Activated CD4-positive, alpha-beta T cell treated with anti-CD3 and anti-CD28 coated beads, Interleukin-2, amount 50 U/mL, for 4 hours (primary cell): ENCODE measurements around the gene S100PBP.

Experiments used
- DNase-seq, 2 experiments: peaks; one replicate each; pipeline ENCODE4 v3.0.0-alpha.2; 2020

S100PBP gene

DNA sequence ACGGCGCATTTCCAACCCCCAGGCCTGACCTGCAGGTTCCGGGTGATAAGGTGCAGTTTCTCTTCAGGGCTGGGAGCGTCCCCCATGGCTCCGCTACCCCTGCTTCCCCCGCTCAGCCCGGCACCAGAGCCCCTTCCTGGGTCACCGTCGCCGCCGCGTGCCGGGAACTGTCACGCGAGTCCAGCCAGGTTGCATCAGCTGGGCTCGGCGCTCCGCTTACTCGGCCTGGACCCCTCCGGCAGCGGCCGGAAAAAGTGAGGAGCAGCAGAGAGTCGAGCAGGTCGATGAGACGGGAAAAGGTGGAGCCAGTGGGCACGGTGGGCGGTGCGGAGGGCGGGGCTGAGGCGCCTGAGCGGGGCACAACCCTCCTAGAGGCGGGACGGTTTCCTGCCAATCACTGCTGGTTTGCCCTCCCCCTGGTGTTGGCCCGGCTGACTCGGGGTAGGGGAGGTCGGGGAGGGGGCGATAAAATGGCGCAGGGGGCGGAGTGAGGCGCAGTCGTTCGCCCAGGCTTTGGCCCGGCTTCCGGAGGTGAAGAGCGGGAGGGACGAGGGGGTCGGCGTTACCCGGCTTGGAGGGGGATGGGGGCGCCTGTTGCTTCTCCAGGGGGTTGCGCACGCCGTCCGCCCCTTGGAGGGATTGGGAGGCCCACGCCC, at the start of gene S100PBP, which contains the start of gene YARS1:
S100PBP (plus strand) TSS at position 495 of the 656 bp plus-strand sequence. CDS start 8,447 bp downstream, outside the sequence.
YARS1 (minus strand) TSS at position 200 of the 656 bp plus-strand sequence; CDS start at position 86, 114 bp downstream.
- peak; percentile 100 for DNase-seq

DNA sequence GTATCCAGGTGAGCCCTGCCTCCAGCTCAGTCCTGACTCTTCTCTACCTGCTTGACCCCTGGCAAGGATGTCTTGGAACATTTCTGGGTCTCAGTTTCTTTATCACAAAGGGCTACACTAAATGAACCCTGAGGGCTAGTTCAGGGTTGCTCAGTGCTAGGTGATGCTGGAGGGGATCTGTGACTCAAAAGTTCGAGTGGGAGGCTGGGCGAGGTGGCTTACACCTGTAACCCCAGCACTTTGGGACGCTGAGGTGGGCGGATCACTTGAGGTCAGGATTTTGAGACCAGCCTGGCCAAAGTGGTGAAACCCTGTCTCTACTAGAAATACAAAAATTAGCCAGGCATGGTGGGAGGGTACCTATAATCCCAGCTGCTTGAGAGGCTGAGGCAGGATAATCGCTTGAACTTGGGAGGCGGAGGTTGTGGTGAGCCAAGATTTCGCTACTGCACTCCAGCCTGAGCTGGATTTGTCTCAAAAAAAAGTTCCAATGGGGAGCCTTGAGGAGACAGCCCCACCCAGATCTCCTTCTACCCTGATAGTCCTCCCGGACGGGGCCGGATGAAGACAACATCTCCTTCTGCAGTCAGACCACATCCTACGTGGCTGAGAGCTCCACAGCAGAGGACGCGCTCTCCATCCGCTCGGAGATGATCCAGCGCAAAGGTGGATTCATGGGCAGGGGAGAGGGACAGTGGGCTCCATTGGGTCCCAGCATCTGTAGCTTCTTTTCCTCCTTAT, 49.2 kb upstream of the S100PBP start:
- DNase-seq, result no peak

DNA sequence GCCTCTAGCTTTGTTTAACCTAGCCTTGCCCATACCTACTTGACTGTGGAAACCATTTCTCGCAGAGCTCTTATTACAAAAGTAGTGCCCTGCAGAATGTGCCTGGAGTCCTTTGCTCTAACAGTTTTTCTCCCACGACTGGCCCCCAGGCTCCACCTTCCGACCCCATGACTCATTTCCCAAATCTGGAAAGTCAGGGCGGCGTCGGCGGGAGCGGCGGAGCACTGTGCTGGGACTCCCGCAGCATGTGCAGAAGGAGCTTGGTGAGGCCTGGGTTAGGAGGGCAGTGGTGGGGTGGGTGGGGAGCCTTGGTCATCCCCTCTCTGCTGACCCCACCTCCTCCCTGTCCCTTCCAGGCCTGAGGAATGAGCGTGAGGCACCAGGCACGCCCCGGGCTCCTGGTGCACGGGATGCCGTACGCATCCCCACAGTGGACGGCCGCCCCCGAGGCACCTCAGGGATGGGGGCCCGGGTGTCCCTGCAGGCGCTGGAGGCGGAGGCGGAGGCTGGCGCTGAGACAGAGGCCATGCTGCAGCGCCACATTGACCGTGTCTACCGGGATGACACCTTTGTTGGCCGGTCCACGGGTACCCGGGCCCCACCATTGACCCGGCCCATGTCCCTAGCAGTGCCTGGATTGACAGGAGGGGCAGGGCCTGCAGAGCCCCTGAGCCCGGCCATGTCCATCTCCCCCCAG, 47.8 kb upstream of the S100PBP start:
- DNase-seq, result no peak

DNA sequence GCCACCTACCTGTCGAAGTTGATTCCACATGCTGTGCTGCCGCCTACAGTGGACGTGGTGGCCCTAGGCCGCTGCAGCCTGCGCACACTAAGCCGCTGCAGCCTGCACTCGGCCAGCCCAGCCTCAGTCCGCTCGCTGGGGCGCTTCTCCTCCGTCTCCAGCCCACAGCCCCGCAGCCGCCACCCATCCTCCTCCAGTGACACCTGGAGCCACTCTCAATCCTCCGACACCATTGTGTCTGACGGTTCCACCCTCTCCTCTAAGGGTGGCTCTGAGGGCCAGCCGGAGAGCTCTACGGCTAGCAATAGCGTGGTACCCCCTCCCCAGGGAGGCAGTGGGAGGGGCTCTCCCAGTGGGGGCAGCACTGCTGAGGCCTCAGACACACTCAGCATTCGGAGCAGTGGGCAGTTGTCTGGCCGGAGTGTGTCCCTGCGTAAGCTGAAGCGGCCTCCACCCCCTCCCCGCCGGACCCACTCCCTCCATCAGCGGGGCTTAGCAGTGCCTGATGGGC, 47.2 kb upstream of the S100PBP start:
- no peak for DNase-seq

DNA sequence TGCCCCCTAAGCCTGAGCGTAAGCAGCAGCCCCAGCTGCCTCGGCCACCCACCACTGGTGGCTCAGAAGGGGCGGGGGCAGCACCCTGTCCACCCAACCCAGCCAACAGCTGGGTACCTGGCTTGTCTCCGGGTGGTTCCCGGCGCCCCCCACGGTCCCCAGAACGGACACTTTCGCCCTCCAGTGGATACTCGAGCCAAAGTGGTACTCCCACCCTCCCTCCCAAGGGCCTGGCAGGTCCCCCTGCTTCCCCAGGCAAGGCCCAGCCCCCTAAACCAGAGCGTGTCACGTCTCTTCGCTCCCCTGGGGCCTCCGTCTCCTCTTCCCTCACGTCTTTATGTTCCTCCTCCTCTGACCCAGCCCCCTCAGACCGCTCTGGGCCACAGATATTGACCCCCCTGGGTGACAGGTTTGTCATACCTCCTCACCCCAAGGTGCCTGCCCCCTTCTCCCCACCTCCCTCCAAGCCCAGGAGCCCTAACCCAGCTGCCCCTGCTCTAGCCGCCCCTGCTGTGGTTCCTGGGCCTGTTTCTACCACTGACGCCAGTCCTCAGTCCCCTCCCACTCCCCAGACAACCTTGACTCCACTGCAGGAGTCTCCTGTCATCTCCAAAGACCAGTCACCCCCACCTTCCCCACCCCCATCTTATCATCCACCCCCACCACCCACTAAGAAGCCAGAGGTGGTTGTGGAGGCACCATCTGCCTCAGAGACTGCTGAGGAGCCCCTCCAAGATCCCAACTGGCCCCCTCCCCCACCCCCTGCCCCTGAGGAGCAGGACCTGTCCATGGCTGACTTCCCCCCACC, 46.5 kb upstream of the S100PBP start:
- no peak for DNase-seq

DNA sequence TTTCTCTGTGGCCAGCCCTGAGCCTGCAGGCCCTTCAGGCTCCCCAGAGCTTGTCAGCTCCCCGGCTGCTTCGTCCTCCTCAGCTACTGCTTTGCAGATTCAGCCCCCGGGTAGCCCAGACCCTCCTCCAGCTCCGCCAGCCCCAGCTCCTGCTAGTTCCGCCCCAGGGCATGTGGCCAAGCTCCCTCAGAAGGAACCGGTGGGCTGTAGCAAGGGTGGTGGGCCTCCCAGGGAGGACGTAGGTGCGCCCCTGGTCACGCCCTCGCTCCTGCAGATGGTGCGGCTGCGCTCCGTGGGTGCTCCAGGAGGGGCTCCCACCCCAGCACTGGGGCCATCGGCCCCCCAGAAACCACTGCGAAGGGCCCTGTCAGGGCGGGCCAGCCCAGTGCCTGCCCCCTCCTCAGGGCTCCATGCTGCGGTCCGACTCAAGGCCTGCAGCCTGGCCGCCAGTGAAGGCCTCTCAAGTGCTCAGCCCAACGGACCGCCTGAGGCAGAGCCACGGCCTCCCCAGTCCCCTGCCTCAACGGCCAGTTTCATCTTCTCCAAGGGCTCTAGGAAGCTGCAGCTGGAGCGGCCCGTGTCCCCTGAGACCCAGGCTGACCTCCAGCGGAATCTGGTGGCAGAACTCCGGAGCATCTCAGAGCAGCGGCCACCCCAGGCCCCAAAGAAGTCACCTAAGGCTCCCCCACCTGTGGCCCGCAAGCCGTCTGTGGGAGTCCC, 45.7 kb upstream of the S100PBP start:
- no peak for DNase-seq

DNA sequence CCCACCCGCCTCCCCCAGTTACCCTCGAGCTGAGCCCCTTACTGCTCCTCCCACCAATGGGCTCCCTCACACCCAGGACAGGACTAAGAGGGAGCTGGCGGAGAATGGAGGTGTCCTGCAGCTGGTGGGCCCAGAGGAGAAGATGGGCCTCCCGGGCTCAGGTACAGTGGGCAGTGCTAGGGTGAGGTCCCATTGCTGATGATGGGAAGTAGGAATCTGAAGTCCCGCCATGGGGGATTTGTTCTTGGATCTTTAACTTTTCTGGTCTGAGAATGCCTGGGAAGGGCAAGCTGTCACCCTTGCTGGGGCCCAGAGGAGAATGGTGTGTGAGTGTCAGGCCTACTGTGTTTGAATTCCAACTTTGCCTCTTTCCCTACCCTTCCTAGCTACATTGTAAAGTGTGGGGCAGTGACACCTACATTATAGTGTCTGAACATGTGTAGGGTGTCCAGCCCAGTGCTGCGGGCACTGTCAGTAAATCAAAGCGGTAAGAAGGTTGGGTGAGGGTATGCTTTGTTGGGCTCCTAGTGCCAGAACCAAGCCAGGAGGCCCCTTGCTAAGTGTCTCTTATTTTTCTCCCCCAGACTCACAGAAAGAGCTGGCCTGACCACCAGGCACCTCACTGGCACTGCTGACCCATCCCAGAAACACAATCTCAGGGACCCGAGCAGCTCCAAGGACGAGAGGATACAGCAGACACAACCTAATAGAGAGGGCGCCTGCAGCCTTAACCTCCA, 45.0 kb upstream of the S100PBP start:
- DNase-seq, result no peak

DNA sequence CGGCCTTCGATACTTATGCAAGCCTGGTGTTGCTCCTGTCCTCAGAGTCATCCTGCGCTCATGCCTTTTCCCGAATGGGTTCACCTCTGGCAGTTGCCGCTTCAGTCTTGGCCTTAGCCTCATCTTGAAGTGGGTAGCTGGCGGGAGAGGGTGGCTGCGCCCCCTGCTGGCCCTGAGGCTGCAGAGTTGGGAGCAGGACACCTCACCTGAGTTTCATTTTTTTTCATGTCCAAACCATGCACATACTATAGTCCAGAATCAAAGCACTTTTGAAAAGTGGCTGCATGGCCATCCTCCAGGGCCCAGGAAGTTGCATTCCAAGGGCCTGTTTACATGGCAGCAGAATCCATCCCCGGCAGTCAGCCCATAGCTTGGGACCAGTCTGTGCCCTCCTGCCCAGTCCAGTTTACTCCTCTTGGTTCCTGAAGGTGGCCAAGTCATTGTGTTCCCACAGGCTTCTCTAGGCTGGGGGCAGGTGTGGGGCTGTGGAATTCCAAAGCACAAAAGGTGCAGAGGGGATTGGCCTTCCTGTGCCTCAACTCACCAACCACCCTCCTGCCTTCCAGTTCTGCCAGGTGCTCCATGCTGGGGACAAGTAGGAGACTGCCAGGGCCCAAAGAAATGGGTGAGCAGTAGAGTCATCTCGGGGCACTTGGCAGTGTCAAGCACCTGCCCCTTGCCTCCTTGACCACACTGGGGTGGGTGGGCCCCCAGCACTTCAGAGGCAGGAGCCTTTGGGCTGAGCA, 44.3 kb upstream of the S100PBP start:
- DNase-seq, result peak; percentile 63 to 67

DNA sequence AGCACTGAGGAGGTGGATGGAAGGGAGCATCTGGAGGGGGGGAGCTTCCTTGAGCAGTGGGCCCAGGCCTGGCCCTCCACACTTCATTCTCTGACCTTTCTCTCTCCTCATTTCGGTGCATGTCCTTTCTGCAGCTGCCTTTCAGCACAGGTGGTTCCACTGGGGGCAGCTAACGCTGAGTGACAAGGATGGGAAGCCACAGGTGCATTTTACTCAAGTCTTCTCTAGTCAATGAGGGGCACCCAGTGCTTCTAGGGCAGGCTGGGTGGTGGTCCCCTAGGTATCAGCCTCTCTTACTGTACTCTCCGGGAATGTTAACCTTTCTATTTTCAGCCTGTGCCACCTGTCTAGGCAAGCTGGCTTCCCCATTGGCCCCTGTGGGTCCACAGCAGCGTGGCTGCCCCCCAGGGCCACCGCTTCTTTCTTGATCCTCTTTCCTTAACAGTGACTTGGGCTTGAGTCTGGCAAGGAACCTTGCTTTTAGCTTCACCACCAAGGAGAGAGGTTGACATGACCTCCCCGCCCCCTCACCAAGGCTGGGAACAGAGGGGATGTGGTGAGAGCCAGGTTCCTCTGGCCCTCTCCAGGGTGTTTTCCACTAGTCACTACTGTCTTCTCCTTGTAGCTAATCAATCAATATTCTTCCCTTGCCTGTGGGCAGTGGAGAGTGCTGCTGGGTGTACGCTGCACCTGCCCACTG, 43.5 kb upstream of the S100PBP start:
- no peak for DNase-seq

DNA sequence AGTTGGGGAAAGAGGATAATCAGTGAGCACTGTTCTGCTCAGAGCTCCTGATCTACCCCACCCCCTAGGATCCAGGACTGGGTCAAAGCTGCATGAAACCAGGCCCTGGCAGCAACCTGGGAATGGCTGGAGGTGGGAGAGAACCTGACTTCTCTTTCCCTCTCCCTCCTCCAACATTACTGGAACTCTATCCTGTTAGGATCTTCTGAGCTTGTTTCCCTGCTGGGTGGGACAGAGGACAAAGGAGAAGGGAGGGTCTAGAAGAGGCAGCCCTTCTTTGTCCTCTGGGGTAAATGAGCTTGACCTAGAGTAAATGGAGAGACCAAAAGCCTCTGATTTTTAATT, 43.0 kb upstream of the S100PBP start:
- no peak for DNase-seq

DNA sequence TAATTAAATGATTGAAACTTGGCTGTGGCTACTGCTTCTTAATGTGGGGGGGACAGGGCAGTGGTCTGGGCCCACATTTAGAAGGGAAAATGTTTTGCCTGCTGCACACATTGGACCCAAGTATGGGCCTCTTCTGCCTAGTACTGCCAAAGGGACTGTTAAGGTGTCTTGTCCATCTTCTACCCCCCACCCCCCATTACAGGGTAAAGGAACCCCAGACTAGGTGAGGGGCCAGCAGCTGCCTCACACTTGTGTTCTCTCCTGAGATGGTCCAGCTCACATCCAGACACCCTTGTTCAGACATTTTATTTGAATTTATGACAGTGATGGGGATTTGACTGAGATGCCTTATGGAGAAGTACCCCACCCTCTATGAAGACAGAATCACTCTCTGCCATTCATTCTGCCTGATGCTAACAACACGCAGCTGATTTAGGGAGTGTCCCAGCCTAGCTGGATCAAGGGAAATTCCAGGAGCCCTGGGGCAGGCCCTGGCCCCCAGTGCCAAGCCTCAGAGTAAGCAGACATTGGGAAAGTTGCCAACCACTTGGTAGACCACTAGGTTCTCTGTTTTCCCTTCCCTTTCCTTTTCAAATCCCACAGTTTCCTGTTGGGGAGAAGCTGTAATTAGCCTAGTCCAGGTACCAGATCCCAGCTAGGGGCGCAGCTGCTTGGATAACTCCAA, 42.4 kb upstream of the S100PBP start:
- no peak for DNase-seq

DNA sequence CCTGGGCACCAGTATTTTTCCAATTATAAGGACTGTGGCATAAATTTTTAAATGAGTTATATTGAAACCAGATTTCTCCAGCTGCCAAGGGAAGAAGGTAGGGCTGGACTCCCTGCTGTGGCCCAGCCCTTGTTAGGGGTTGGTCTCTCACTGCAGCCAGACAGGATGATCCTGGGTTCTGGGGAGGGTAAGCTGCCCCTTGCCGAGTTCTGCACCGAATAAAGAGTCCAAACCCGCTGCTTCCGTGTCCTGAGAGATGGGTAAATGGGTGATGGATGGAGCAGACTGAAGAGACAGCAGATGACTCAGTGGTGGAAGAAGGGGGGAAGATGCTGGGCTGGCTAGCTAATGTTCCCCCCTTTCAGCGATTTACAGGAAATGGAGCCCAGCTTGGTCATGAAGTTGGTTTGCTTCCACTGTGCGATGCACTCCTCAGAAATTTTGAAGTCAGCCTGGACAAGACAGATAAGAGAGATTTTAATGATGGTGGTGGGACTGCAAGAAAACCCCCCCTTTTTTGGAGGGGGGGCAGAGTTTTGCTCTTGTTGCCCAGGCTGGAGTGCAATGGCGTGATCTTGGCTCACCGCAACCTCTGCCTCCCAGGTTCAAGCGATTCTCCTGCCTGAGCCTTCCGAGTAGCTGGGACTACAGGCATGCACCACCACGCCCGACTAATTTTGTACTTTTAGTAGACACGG, 41.7 kb upstream of the S100PBP start:
- DNase-seq, result no peak

DNA sequence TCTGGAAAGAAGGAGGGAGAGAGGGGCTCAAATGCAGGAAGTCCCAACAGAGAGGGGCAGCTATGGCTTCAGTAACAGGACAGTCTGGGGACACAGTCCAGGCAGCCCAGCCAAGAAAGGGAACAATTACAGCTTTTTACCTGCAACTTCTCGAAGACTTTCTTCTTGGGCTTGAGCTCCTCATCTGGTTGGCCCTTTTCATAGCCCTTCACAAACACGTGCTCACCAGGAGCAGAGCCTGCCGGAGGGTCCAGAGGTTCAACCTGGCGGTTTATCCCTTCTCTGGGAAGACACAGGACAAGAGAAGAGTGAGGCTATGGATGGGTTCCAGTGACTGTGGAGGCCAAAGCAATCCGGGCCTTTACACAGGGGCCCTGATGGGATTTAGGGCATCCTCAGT, 38.2 kb upstream of the S100PBP start:
- no peak for DNase-seq

DNA sequence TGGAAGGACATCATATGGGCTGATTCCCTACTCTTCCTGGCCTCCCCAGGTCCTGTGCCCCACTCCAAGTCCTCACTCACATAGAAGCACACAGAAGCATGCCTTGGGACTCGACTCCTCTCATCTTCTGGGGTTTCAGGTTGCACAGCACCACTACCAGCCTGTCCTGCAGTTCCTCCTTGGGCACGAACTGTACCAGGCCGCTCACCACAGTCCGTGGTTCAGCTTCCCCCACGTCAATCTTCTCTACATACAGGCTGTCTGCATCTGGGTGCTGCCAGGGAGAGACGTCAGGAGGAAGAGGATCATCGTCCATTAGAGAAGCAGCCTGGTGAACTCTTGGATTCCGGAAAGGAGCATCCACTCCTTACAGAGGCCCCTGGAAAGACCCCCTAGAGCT, 37.4 kb upstream of the S100PBP start:
- no peak for DNase-seq

DNA sequence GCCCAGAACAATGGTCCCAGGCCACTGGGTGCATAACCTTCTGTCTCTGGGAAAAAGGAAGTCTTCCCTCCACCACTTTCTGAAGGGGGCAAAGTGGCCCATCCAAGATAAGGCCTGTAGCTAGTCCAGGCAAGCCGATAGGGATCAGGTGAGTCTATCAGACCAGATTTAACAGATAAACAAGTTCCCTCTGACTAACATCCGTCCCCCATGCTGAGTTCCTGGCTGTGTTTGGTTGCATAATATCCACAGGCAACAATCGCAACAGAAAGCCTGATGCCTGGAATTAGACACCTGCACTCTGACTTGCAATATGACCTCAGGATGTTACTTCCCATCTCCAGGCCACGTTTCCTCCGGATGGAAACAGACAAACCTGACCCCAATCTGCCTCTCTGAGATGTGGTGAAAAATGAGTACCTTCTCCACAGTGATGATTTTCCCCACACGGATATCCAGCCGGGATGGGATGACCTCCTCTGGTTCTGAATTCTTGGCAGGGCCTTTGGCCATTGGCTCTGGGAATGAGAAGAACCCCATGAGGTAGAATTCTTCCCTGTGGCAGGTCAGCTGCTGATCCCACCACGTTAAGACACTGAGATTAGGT, 36.7 kb upstream of the S100PBP start:
- no peak for DNase-seq

DNA sequence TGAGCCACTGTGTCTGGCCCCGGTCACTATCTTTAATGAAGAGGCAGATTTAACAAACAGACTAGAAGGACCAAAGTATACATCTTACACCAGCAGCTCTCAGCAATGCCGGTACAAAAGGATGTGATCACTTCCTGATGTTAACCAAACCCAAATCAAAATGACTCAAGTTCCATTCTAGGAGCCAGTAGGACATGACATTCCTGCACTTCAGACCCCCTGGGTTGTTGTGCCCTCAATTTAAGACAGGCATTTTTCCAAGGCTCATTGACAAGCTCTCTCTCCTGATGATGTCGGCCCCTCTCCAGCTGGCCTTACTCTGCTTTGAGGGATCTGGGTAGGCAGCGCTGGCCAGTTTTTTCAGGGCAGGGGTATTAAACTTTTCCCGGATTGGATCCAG, 35.4 kb upstream of the S100PBP start:
- no peak for DNase-seq

DNA sequence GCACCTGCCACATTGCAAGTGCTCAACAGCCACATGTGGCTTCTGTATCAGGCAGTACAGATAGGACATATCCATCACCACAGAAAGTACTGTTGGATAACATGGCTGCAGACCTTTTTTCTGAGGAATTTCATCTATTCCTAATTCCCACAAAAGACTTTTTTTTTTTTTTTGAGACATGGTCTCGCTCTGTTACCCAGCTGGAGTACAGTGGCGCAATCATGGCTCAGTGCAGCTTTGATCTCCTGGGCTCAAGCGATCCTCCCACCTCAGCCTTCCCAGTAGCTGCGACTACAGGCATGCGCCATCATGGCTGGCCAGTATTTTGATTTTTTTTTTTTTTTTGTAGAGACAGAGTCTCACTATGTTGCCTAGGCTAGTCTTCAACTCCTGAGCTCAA, 33.6 kb upstream of the S100PBP start:
- no peak for DNase-seq

DNA sequence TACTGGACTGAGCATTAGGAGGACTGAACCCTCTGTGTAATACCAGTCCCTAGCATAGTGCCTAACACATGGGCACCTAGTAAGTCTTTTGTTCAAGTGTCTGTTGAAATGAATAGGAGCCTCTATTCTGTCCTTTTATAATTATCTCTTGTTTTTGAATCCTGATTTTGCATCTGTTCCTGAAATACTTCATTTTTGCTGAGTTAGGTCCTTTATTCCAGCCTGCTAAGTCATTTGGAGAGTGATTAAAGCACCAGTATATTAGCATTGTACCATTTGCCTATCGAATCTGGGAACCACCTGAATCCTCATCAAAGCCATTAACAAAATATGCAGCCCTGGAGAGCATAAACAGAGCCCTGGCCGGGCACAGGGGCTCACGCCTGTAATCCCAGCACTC, 32.6 kb upstream of the S100PBP start:
- DNase-seq, result no peak
